GM12878 (cell line): ENCODE measurements around the gene ERC1. TPM values are rescaled to one million over a fixed set of nuclear protein-coding genes. Genes with fewer than 3 reads are reported as not detected.

Source experiments
- ATAC-seq: fragments of 200-7000 bp; cut with Tn5 transposase; 3 replicates; pipeline ENCODE4 v1.9.1; 2020; ENCODE audit warnings: mild to moderate bottlenecking, moderate library complexity
- BruUV-seq: library from RNA; stranded (reverse); fragments of 400-500 nt; replicated peaks from 2 replicates; lab custom pipeline; 2021; lab: Mats Ljungman, UMichigan
- CTCF ChIA-PET: fragments of 300-600 bp; sonication (Branson Sonifier 250); formaldehyde crosslinking; extraction: SDS; loops from one replicate; lab custom pipeline; 2021; ENCODE audit warnings: inconsistent platforms; lab: Yijun Ruan, JAX
- POLR2A ChIA-PET: fragments of 350-600 bp; formaldehyde crosslinking; extraction: SDS; loops from one replicate; lab custom pipeline; 2021; ENCODE audit warnings: inconsistent platforms; lab: Charles Lee
- RAD21 ChIA-PET: fragments of 300-600 bp; sonication (Branson Sonifier 250); formaldehyde crosslinking; loops from one replicate; lab custom pipeline; 2023; ENCODE audit warnings: antibody characterized with exemption; ENCODE audit not compliant: unreplicated experiment; lab: Charles Lee
- SMC1A ChIA-PET: fragments of 300-600 bp; sonication (Branson Sonifier 250); formaldehyde crosslinking; loops from one replicate; lab custom pipeline; 2023; ENCODE audit not compliant: unreplicated experiment, uncharacterized antibody; lab: Charles Lee
- DNase-seq: peaks from one replicate; pipeline ENCODE4 v3.0.0-alpha.2; 2011; ENCODE audit warnings: low read depth, low spot score
- FAIRE-seq: peaks from 3 replicates; lab custom pipeline; 2011; peaks lifted over from hg19 to GRCh38; lab: Jason Lieb, UNC
- H2AFZ ChIP-seq: 2 replicates; pipeline ENCODE4 v1.6.0; 2011; ENCODE audit warnings: low read depth, low read length, control low read depth; ENCODE audit not compliant: control insufficient read depth
- H3K27ac ChIP-seq: 2 replicates; pipeline ENCODE4 v1.5.1; 2011; ENCODE audit warnings: control low read depth; ENCODE audit not compliant: control insufficient read depth, insufficient read depth
- H3K27me3 ChIP-seq, 2 experiments: replicated peaks in 1 of 2; 2 replicates each; pipeline versions ENCODE4 v1.6.0 to v1.6.1; 2011; ENCODE audit warnings: low read length in 1 of 2; ENCODE audit not compliant: control insufficient read depth in 2 of 2, insufficient read depth in 2 of 2
- H3K36me3 ChIP-seq, 2 experiments: 2 replicates each; pipeline ENCODE4 v1.5.1; 2011; ENCODE audit warnings: low read length in 1 of 2; ENCODE audit not compliant: control insufficient read depth in 2 of 2, insufficient read depth in 2 of 2
- H3K4me1 ChIP-seq: 2 replicates; pipeline ENCODE4 v1.6.1; 2011; ENCODE audit warnings: mild to moderate bottlenecking, low read length, moderate library complexity, mixed read lengths; ENCODE audit not compliant: control insufficient read depth, insufficient read depth
- H3K4me2 ChIP-seq: 2 replicates; pipeline ENCODE4 v1.6.0; 2011; ENCODE audit warnings: control low read depth; ENCODE audit not compliant: control insufficient read depth, insufficient read depth
- H3K4me3 ChIP-seq: fragments of 200-600 bp; sonication (generic); 2 replicates; pipeline ENCODE4 v1.5.1; 2016
- H3K79me2 ChIP-seq: 2 replicates; pipeline ENCODE4 v1.6.0; 2011; ENCODE audit warnings: low read length; ENCODE audit not compliant: control insufficient read depth, insufficient read depth
- H3K9ac ChIP-seq: 2 replicates; pipeline ENCODE4 v1.8.0; 2011; ENCODE audit warnings: low read length, control low read depth, mixed read lengths; ENCODE audit not compliant: control insufficient read depth, insufficient read depth
- H3K9me3 ChIP-seq: replicated peaks from 3 replicates; pipeline ENCODE4 v1.5.1; 2011; ENCODE audit warnings: mild to moderate bottlenecking, low read length; ENCODE audit not compliant: control insufficient read depth, insufficient read depth
- H4K20me1 ChIP-seq: 2 replicates; pipeline ENCODE4 v1.6.0; 2011; ENCODE audit not compliant: control insufficient read depth, insufficient read depth
- ATF3 ChIP-seq: IDR thresholded peaks from 2 replicates; pipeline ENCODE4 v1.6.1; 2011; ENCODE audit warnings: low read depth, mild to moderate bottlenecking, low read length, moderate library complexity, borderline replicate concordance; ENCODE audit errors: extremely low read depth
- CREM ChIP-seq: IDR thresholded peaks from 2 replicates; pipeline ENCODE4 v1.6.1; 2014; ENCODE audit warnings: antibody characterized with exemption, low read depth
- KAT2A ChIP-seq: conservative IDR thresholded peaks from 2 replicates; pipeline ENCODE4 v1.6.1; 2011; ENCODE audit warnings: low read depth, low read length; ENCODE audit not compliant: control insufficient read depth
- MYB ChIP-seq: fragments of 150-350 bp; IDR thresholded peaks from 2 replicates; pipeline ENCODE4 v1.6.1; 2014; ENCODE audit warnings: mild to moderate bottlenecking, low read depth, low read length, borderline replicate concordance
- NFYB ChIP-seq: IDR thresholded peaks from 2 replicates; pipeline ENCODE4 v1.6.1; 2011; ENCODE audit warnings: low read depth, mild to moderate bottlenecking, low read length, improper control_type of control experiment, moderate library complexity; ENCODE audit not compliant: insufficient read depth
- ZNF274 ChIP-seq: IDR thresholded peaks from one replicate; pipeline ENCODE4 v1.8.0; 2011; ENCODE audit not compliant: insufficient read length, insufficient read depth
- WGBS: methylation state at CpG from one replicate; pipeline ENCODE4 v1.1.6; 2016; ENCODE audit warnings: low lambda C conversion rate; ENCODE audit not compliant: insufficient replicate concordance, insufficient coverage; ENCODE audit errors: missing lambda C conversion rate; 5-methylcytosine and 5-hydroxymethylcytosine counted together
- in situ Hi-C: fragments of 300-500 bp; cut with MboI; formaldehyde crosslinking; loops from 9 replicates; pipeline ENCODE4 v1.14.3; 2018; ENCODE audit warnings: mixed read lengths
- intact Hi-C: fragments of 100-400 bp; cut with micrococcal nuclease; formaldehyde crosslinking; loops from one replicate; pipeline ENCODE4 v1.14.2; 2022; ENCODE audit not compliant: unreplicated experiment
- polyA plus RNA-seq, 11 experiments: library from polyadenylated mRNA; depleted of rRNA in 4 of 11; unstranded in 6 of 11; stranded (reverse) in 5 of 11; fragments of >200 nt; fragmentation: Nextera tagmentation in 4 of 11; fragmentation: Illumina TruSeq in 1 of 11; extraction: Ambion mirVana in 4 of 11; extraction: Trizol in 1 of 11; gene quantifications; 1 replicate in 1 of 11; 2 replicates in 10 of 11; pipeline versions ENCODE4 v1.2.1 to v1.2.3, GENCODE V29; 2011 to 2016; ENCODE audit warnings: inconsistent platforms in 2 of 11, missing spikeins in 2 of 11, low read depth in 1 of 11
- total RNA-seq, 4 experiments: library from RNA; depleted of rRNA in 3 of 4; stranded (reverse); fragments of >200 nt in 3 of 4; fragmentation: Illumina TruSeq in 1 of 4; extraction: Trizol in 1 of 4; gene quantifications; 2 replicates each; pipeline versions ENCODE4 v1.2.1 to v1.2.3, GENCODE V29; 2013 to 2021
- TF ChIP-seq, protein P1 (sequence below): fragments of 450-650 bp; IDR thresholded peaks from 2 replicates; pipeline ENCODE4 v1.6.1; 2017; ENCODE audit warnings: mild to moderate bottlenecking, moderate library complexity
- TF ChIP-seq, protein P2 (sequence below): fragments of 450-650 bp; formaldehyde crosslinking; IDR thresholded peaks from 2 replicates; pipeline ENCODE4 v1.4.0; 2020; ENCODE audit warnings: mild to moderate bottlenecking, moderate library complexity
- TF ChIP-seq, protein P3 (sequence below): IDR thresholded peaks from 2 replicates; pipeline ENCODE4 v1.6.1; 2012; ENCODE audit warnings: low read depth, low read length, improper control_type of control experiment
- TF ChIP-seq, protein P4 (sequence below): IDR thresholded peaks from 2 replicates; pipeline ENCODE4 v1.6.1; 2012; ENCODE audit warnings: low read depth, low read length, improper control_type of control experiment

The ERC1 gene
- total and polyA plus RNA-seq, 10 of the 15 experiments (the other 5 are each of a cell fraction or from before 2014, with no cell fraction given), result 0.75 to 8.0 (median 5.0) TPM

GRCh38 chr12:1034751-1035457 is 43.9 kb downstream of the ERC1 start:
- Histone ChIP-seq H2AFZ (no peak overlapping the region), H3K9me3 (no peaks in the 10 kb centered on the region), H3K27me3 (no peaks in the 10 kb centered on the region), H3K4me3 (no peak overlapping the region), H3K27ac (no peak overlapping the region), H3K9ac (no peak overlapping the region), H4K20me1 (no peaks in the 10 kb centered on the region), H3K4me2 (no peak overlapping the region), H3K79me2 (no peaks in the 10 kb centered on the region), H3K4me1 (no peaks in the 10 kb centered on the region), H3K36me3 (no peaks in the 10 kb centered on the region)
- no peak for DNase-seq
- ChIA-PET CTCF (interaction anchor here (1.1 kb wide), 1 partner anchor 58 kb away, joined by 3 read pairs; no protein-coding TSS in a partner anchor), SMC1A (interaction anchor here (1.2 kb wide), 1 partner anchor 25 kb away, joined by 5 read pairs; no protein-coding TSS in a partner anchor), RAD21 (no interaction called here), POLR2A (no interaction called here)
- in situ Hi-C loops, result no loop called here
- 67% methylated on average over 6 of the region's 6 CpGs for WGBS
- FAIRE-seq, result no peak
- ATAC-seq, result no peak
- intact Hi-C loops, result no loop called here
- no TSS peak for BruUV-seq
- no peak for TF ChIP-seq CREM
- TF ChIP-seq MYB, result no peak
- TF ChIP-seq KAT2A, result no peak
- TF ChIP-seq, protein P1, sequence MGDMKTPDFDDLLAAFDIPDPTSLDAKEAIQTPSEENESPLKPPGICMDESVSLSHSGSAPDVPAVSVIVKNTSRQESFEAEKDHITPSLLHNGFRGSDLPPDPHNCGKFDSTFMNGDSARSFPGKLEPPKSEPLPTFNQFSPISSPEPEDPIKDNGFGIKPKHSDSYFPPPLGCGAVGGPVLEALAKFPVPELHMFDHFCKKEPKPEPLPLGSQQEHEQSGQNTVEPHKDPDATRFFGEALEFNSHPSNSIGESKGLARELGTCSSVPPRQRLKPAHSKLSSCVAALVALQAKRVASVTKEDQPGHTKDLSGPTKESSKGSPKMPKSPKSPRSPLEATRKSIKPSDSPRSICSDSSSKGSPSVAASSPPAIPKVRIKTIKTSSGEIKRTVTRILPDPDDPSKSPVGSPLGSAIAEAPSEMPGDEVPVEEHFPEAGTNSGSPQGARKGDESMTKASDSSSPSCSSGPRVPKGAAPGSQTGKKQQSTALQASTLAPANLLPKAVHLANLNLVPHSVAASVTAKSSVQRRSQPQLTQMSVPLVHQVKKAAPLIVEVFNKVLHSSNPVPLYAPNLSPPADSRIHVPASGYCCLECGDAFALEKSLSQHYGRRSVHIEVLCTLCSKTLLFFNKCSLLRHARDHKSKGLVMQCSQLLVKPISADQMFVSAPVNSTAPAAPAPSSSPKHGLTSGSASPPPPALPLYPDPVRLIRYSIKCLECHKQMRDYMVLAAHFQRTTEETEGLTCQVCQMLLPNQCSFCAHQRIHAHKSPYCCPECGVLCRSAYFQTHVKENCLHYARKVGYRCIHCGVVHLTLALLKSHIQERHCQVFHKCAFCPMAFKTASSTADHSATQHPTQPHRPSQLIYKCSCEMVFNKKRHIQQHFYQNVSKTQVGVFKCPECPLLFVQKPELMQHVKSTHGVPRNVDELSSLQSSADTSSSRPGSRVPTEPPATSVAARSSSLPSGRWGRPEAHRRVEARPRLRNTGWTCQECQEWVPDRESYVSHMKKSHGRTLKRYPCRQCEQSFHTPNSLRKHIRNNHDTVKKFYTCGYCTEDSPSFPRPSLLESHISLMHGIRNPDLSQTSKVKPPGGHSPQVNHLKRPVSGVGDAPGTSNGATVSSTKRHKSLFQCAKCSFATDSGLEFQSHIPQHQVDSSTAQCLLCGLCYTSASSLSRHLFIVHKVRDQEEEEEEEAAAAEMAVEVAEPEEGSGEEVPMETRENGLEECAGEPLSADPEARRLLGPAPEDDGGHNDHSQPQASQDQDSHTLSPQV, result no peak
- TF ChIP-seq, protein P2, sequence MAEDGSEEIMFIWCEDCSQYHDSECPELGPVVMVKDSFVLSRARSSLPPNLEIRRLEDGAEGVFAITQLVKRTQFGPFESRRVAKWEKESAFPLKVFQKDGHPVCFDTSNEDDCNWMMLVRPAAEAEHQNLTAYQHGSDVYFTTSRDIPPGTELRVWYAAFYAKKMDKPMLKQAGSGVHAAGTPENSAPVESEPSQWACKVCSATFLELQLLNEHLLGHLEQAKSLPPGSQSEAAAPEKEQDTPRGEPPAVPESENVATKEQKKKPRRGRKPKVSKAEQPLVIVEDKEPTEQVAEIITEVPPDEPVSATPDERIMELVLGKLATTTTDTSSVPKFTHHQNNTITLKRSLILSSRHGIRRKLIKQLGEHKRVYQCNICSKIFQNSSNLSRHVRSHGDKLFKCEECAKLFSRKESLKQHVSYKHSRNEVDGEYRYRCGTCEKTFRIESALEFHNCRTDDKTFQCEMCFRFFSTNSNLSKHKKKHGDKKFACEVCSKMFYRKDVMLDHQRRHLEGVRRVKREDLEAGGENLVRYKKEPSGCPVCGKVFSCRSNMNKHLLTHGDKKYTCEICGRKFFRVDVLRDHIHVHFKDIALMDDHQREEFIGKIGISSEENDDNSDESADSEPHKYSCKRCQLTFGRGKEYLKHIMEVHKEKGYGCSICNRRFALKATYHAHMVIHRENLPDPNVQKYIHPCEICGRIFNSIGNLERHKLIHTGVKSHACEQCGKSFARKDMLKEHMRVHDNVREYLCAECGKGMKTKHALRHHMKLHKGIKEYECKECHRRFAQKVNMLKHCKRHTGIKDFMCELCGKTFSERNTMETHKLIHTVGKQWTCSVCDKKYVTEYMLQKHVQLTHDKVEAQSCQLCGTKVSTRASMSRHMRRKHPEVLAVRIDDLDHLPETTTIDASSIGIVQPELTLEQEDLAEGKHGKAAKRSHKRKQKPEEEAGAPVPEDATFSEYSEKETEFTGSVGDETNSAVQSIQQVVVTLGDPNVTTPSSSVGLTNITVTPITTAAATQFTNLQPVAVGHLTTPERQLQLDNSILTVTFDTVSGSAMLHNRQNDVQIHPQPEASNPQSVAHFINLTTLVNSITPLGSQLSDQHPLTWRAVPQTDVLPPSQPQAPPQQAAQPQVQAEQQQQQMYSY, result no peak
- no peak for TF ChIP-seq ZNF274
- TF ChIP-seq, protein P3, sequence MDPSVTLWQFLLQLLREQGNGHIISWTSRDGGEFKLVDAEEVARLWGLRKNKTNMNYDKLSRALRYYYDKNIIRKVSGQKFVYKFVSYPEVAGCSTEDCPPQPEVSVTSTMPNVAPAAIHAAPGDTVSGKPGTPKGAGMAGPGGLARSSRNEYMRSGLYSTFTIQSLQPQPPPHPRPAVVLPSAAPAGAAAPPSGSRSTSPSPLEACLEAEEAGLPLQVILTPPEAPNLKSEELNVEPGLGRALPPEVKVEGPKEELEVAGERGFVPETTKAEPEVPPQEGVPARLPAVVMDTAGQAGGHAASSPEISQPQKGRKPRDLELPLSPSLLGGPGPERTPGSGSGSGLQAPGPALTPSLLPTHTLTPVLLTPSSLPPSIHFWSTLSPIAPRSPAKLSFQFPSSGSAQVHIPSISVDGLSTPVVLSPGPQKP, result no peak
- TF ChIP-seq ATF3, result no peak
- TF ChIP-seq, protein P4, sequence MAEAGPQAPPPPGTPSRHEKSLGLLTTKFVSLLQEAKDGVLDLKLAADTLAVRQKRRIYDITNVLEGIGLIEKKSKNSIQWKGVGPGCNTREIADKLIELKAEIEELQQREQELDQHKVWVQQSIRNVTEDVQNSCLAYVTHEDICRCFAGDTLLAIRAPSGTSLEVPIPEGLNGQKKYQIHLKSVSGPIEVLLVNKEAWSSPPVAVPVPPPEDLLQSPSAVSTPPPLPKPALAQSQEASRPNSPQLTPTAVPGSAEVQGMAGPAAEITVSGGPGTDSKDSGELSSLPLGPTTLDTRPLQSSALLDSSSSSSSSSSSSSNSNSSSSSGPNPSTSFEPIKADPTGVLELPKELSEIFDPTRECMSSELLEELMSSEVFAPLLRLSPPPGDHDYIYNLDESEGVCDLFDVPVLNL, result no peak
- TF ChIP-seq NFYB, result no peak
